ENCODE data around the gene RAPGEF5.

The RAPGEF5 gene

DNA sequence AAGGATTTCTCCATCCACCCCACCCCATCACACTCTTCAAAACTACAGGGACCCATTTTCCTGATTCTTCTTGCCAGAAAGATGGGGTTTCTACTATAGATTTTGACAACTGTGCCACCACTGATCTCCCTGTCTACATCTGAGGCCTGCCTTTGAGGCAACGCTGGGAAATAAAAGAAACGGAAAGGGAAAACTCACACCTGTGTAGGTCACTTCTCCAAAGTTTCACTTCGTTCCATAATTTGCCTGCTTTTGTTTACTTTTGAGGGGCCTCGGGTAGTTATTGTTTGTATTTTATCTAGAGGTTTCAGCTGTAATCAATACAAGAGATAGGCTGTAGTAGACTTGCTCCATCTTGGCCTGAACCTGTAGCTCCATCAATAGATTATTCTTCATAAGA, 56.1 kb downstream of the RAPGEF5 start:
- DNase-seq (ENCODE audit: low spot score): no peak
- in situ Hi-C loops (cut with MboI; ENCODE audit: low sequenced_read_pairs, unreplicated experiment): no loop called here
- TF ChIP-seq, protein P1, sequence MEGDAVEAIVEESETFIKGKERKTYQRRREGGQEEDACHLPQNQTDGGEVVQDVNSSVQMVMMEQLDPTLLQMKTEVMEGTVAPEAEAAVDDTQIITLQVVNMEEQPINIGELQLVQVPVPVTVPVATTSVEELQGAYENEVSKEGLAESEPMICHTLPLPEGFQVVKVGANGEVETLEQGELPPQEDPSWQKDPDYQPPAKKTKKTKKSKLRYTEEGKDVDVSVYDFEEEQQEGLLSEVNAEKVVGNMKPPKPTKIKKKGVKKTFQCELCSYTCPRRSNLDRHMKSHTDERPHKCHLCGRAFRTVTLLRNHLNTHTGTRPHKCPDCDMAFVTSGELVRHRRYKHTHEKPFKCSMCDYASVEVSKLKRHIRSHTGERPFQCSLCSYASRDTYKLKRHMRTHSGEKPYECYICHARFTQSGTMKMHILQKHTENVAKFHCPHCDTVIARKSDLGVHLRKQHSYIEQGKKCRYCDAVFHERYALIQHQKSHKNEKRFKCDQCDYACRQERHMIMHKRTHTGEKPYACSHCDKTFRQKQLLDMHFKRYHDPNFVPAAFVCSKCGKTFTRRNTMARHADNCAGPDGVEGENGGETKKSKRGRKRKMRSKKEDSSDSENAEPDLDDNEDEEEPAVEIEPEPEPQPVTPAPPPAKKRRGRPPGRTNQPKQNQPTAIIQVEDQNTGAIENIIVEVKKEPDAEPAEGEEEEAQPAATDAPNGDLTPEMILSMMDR (IDR thresholded peaks at IDR 0.05; ENCODE audit: borderline replicate concordance, control extremely low read depth, extremely low read depth, insufficient read depth, missing control alignments): no peak

DNA sequence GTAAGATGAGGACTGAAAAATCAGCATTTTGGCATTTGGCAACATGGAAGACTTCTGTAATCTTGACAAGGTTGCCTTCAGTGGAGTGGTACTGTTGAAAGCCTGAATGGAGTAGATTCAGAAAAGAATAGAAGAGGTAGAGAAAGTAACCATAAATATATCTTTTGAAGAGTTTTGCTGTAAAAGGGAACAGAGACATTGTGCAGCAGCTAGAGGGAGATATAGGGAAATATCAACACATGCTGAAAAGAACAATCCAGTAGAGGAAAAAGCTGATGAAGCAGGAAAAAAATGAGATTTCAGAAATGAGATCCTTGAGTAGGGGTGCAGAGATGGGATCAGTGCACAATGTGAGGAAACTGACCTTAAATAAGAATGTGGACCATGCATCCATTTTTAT, 60.0 kb downstream of the RAPGEF5 start:
- in situ Hi-C loops (cut with MboI; ENCODE audit: low sequenced_read_pairs, unreplicated experiment): no loop called here
- no peak for DNase-seq (ENCODE audit: low spot score)
- TF ChIP-seq, protein P1 (IDR thresholded peaks at IDR 0.05; ENCODE audit: borderline replicate concordance, control extremely low read depth, extremely low read depth, insufficient read depth, missing control alignments): peak; percentile 15

- no peak for DNase-seq (ENCODE audit: low spot score)
- in situ Hi-C loops (cut with MboI; ENCODE audit: low sequenced_read_pairs, unreplicated experiment): no loop called here
- TF ChIP-seq, protein P1 (IDR thresholded peaks at IDR 0.05; ENCODE audit: borderline replicate concordance, control extremely low read depth, extremely low read depth, insufficient read depth, missing control alignments): no peak
Observed at GRCh38 chr7:22296265-22296566, 60.7 kb downstream of the RAPGEF5 start.

- in situ Hi-C loops (cut with MboI; ENCODE audit: low sequenced_read_pairs, unreplicated experiment): no loop called here
- no peak for DNase-seq (ENCODE audit: low spot score)
- TF ChIP-seq, protein P1 (IDR thresholded peaks at IDR 0.05; ENCODE audit: borderline replicate concordance, control extremely low read depth, extremely low read depth, insufficient read depth, missing control alignments): no peak
Observed at GRCh38 chr7:22295402-22296264, 61.3 kb downstream of the RAPGEF5 start.

DNA sequence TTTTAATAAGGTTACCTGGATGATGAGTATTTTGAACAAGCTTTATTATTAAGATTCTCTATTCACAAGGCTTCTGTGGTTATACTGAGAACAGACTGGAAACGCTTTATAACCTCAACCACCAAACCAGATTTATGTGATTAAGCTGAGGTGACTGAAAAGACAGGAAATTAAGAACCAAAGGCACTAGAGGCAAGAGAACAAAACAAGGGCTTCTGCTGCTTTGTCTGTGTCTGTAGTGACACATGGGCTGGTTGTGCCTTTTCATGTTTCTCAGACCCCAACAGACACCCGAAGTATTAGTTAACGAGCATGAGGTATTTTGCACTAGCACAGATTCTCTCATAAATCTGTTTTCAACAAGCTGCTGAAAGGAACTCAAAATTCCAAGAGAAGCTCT, 64.4 kb downstream of the RAPGEF5 start:
- in situ Hi-C loops (cut with MboI; ENCODE audit: low sequenced_read_pairs, unreplicated experiment): no loop called here
- DNase-seq (ENCODE audit: low spot score): no peak

DNA sequence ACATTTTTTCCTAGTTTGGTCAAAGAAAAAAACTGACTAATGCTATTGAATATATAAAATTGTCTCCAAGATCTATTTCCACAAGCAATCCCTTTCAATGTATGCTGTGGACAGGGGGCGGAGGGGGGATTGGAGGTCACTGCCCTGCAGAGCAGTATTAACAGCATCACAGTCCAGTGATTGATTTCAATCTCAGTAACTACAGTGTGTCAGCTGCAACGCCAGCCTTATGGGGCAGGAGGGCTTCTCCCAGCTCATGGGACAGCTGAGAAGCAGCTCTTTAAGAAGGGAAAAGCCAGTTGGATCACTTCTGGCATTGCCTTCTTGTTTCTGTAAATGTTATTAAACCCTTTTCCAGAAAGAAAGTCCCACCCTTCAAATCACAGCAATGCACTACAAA, 65.0 kb downstream of the RAPGEF5 start:
- no peak for DNase-seq (ENCODE audit: low spot score)

More for the DNA sequence above, 64.4 kb downstream of the RAPGEF5 start:
- TF ChIP-seq, protein P1 (IDR thresholded peaks at IDR 0.05; ENCODE audit: borderline replicate concordance, control extremely low read depth, extremely low read depth, insufficient read depth, missing control alignments): no peak

More for the DNA sequence above, 65.0 kb downstream of the RAPGEF5 start:
- TF ChIP-seq, protein P1 (IDR thresholded peaks at IDR 0.05; ENCODE audit: borderline replicate concordance, control extremely low read depth, extremely low read depth, insufficient read depth, missing control alignments): no peak
- in situ Hi-C loops (cut with MboI; ENCODE audit: low sequenced_read_pairs, unreplicated experiment): no loop called here
